ENCODE measurements around the gene CHST3. TPM values are rescaled to one million over a fixed set of nuclear protein-coding genes. Genes with fewer than 3 reads are reported as not detected.

CHST3 gene
- total RNA-seq, 1 donor from 2014 or later = 41.4 TPM

- Histone ChIP-seq H3K9me3 (no peaks in the 10 kb centered on the region), H3K27ac (peak overlapping the region in 1 of 2 donors; percentile 32), H3K4me3 (no peak overlapping the region), H3K27me3 (no peaks in the 10 kb centered on the region), H3K36me3 (peaks cover 7 to 17% of the 10 kb centered on the region in 2 donors), H3K4me1 (peaks cover 24 to 44% of the 10 kb centered on the region in 2 donors)
- intact Hi-C loops (cut with DNase I) = no loop called here
- no peak for DNase-seq (ENCODE audit: low spot score in 2 of 2)
- TF ChIP-seq CTCF (IDR thresholded peaks at IDR 0.05) = no peak
Measured at GRCh38 chr10:72012796-72013195, 48.6 kb downstream of the CHST3 start.

GRCh38 chr10:72013202-72013945 lies 49.2 kb downstream of the CHST3 start:
- intact Hi-C loops (cut with DNase I) = no loop called here
- peak overlapping the region in 1 of 2 donors; percentile 32 for H3K27ac ChIP-seq
- no peaks in the 10 kb centered on the region for H3K9me3 ChIP-seq
- no peak for DNase-seq (ENCODE audit: low spot score in 2 of 2)
- no peak overlapping the region for H3K4me3 ChIP-seq
- peaks cover 1 to 11% of the 10 kb centered on the region in 2 donors for H3K36me3 ChIP-seq
- no peak for TF ChIP-seq CTCF (IDR thresholded peaks at IDR 0.05)
- no peaks in the 10 kb centered on the region for H3K27me3 ChIP-seq
- peaks cover 22 to 41% of the 10 kb centered on the region in 2 donors for H3K4me1 ChIP-seq

GRCh38 chr10:72014197-72014596 lies 50.0 kb downstream of the CHST3 start:
- H3K36me3 ChIP-seq = peaks cover 0 to 8% of the 10 kb centered on the region in 2 donors
- H3K27me3 ChIP-seq = no peaks in the 10 kb centered on the region
- H3K4me3 ChIP-seq = no peak overlapping the region
- H3K4me1 ChIP-seq = peaks cover 14 to 34% of the 10 kb centered on the region in 2 donors
- no peaks in the 10 kb centered on the region for H3K9me3 ChIP-seq
- no peak for TF ChIP-seq CTCF (IDR thresholded peaks at IDR 0.05)
- intact Hi-C loops (cut with DNase I) = no loop called here
- no peak overlapping the region for H3K27ac ChIP-seq
- DNase-seq (ENCODE audit: low spot score in 2 of 2) = no peak

GRCh38 chr10:72014785-72015480 lies 50.7 kb downstream of the CHST3 start:
- intact Hi-C loops (cut with DNase I) = no loop called here
- TF ChIP-seq CTCF (IDR thresholded peaks at IDR 0.05) = no peak
- Histone ChIP-seq H3K27me3 (no peaks in the 10 kb centered on the region), H3K27ac (no peak overlapping the region), H3K4me3 (no peak overlapping the region), H3K4me1 (peaks cover 12 to 36% of the 10 kb centered on the region in 2 donors), H3K36me3 (peaks cover 0 to 8% of the 10 kb centered on the region in 2 donors), H3K9me3 (no peaks in the 10 kb centered on the region)
- no peak for DNase-seq (ENCODE audit: low spot score in 2 of 2)

GRCh38 chr10:72015841-72016240 lies 51.6 kb downstream of the CHST3 start:
- H3K4me1 ChIP-seq = peaks cover 3 to 32% of the 10 kb centered on the region in 2 donors

More at GRCh38 chr10:72015841-72016240, 51.6 kb downstream of the CHST3 start:
- Histone ChIP-seq H3K27ac (no peak overlapping the region), H3K36me3 (peaks cover 0 to 7% of the 10 kb centered on the region in 2 donors), H3K4me3 (no peak overlapping the region), H3K9me3 (no peaks in the 10 kb centered on the region), H3K27me3 (no peaks in the 10 kb centered on the region)
- intact Hi-C loops (cut with DNase I) = no loop called here
- DNase-seq (ENCODE audit: low spot score in 2 of 2) = no peak
- TF ChIP-seq CTCF (IDR thresholded peaks at IDR 0.05) = no peak

Measured in ascending aorta (tissue), 2 donors.